MM.1S (cell line): ENCODE data around the gene DTL.

Source experiments
- DNase-seq: peaks from one replicate; pipeline ENCODE4 v3.0.0-alpha.2; 2015
- H2AFZ ChIP-seq: fragments of 300-600 bp; sonication (generic); 2 replicates; pipeline ENCODE4 v1.6.0; 2016; ENCODE audit warnings: antibody characterized with exemption, low read length
- H3F3A ChIP-seq: fragments of 300-600 bp; sonication (generic); 2 replicates; pipeline ENCODE4 v1.6.1; 2016; ENCODE audit warnings: mild to moderate bottlenecking, antibody characterized with exemption, low read length, moderate library complexity, mixed read lengths; ENCODE audit not compliant: insufficient read depth
- H3K27ac ChIP-seq: fragments of 300-600 bp; sonication (generic); 2 replicates; pipeline ENCODE4 v1.5.1; 2016; ENCODE audit warnings: mild to moderate bottlenecking, low read length
- H3K27me3 ChIP-seq: fragments of 300-600 bp; sonication (generic); replicated peaks from 2 replicates; pipeline ENCODE4 v1.6.0; 2016; ENCODE audit warnings: low read length; ENCODE audit not compliant: insufficient read depth
- H3K36me3 ChIP-seq: fragments of 300-600 bp; sonication (generic); replicated peaks from 2 replicates; pipeline ENCODE4 v1.6.1; 2016; ENCODE audit warnings: mild to moderate bottlenecking, low read length, mixed read lengths; ENCODE audit not compliant: insufficient read depth
- H3K4me1 ChIP-seq: fragments of 300-600 bp; sonication (generic); 2 replicates; pipeline ENCODE4 v1.6.1; 2016; ENCODE audit warnings: low read length, mixed read lengths
- H3K4me2 ChIP-seq: fragments of 300-600 bp; sonication (generic); 2 replicates; pipeline ENCODE4 v1.6.0; 2016; ENCODE audit warnings: low read depth, low read length
- H3K4me3 ChIP-seq: fragments of 300-600 bp; sonication (generic); 2 replicates; pipeline ENCODE4 v1.5.1; 2016; ENCODE audit warnings: low read length, mixed read lengths
- H3K79me2 ChIP-seq: fragments of 300-600 bp; sonication (generic); 2 replicates; pipeline ENCODE4 v1.6.1; 2016; ENCODE audit warnings: mixed run types, low read length, mixed read lengths
- H3K9ac ChIP-seq: fragments of 300-600 bp; sonication (generic); 2 replicates; pipeline ENCODE4 v1.6.1; 2016; ENCODE audit warnings: low read length, mixed read lengths
- H3K9me2 ChIP-seq: fragments of 300-600 bp; sonication (generic); replicated peaks from 2 replicates; pipeline ENCODE4 v1.6.1; 2016; ENCODE audit warnings: mild to moderate bottlenecking, low read length, mixed read lengths; ENCODE audit not compliant: insufficient read depth
- H3K9me3 ChIP-seq: fragments of 300-600 bp; sonication (generic); replicated peaks from 2 replicates; pipeline ENCODE4 v1.6.1; 2016; ENCODE audit warnings: mild to moderate bottlenecking, low read length, mixed read lengths; ENCODE audit not compliant: insufficient read depth
- H4K20me1 ChIP-seq: fragments of 300-600 bp; sonication (generic); 2 replicates; pipeline ENCODE4 v1.6.1; 2016; ENCODE audit warnings: mild to moderate bottlenecking, low read length, moderate library complexity, mixed read lengths; ENCODE audit not compliant: insufficient read depth
- EZH2 ChIP-seq: fragments of 300-600 bp; sonication (generic); optimal IDR thresholded peaks from 2 replicates; pipeline ENCODE3; 2017; ENCODE audit warnings: low read depth, mild to moderate bottlenecking, antibody characterized with exemption, low read length, mixed read lengths
- EZH2phosphoT487 ChIP-seq: fragments of 300-600 bp; sonication (generic); IDR thresholded peaks from 2 replicates; pipeline ENCODE4 v1.6.1; 2018; ENCODE audit warnings: antibody characterized with exemption, low read length
- TF ChIP-seq, protein P1 (sequence below): fragments of 300-600 bp; sonication (generic); IDR thresholded peaks from 2 replicates; pipeline ENCODE4 v1.5.1; 2016; ENCODE audit warnings: antibody characterized with exemption, low read length, mixed read lengths

Gene DTL

DNA sequence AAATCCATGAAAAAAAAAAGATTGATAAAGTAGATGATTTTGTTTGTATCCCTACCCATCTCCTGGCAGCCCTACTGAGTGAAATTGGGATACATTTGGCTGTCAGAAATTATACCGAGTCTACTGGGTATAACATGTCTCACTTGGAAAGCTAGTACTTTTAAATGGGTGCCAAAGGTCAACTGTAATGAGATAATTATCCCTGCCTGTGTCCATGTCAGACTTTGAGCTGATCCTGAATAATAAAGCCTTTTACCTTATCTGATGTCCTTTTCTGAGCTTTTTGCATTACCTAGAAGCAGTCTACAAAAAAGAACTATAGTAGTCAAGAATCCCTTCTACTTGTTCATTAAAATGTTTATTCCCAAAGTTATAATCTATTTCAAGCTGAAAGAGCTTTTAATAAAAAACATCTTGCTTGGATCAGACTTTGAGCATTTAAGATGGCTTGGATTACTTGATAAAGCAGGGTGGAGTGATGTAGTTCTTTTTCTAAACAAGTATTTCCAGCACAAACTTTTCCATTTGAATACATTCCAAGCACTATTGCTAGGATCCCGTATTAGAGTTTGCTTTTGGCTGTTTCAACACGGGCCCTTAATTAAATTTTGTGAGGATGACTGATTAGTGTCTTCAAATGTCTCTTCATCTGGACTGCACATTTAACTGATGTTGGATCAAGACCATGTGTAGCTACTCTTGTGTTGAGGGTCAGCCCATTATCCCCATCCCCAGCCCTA is 69.2 kb downstream of the DTL start:
- Histone ChIP-seq H3K27me3 (no peaks in the 10 kb centered on the region), H3K36me3 (0 out of 2 replicates have a peak, but pooled peaks cover 3% of the 10 kb centered on the region), H2AFZ (no peak overlapping the region), H3K4me3 (no peak overlapping the region), H3F3A (no peaks in the 10 kb centered on the region), H3K9me3 (no peaks in the 10 kb centered on the region), H3K79me2 (peaks cover 9% of the 10 kb centered on the region), H3K9me2 (no peaks in the 10 kb centered on the region), H3K4me1 (0 out of 2 replicates have a peak, but pooled peaks cover 4% of the 10 kb centered on the region), H3K9ac (no peak overlapping the region), H3K27ac (no peak overlapping the region), H3K4me2 (no peak overlapping the region), H4K20me1 (no peaks in the 10 kb centered on the region; the same call in 1 of the 2 replicates)
- TF ChIP-seq, protein P1, sequence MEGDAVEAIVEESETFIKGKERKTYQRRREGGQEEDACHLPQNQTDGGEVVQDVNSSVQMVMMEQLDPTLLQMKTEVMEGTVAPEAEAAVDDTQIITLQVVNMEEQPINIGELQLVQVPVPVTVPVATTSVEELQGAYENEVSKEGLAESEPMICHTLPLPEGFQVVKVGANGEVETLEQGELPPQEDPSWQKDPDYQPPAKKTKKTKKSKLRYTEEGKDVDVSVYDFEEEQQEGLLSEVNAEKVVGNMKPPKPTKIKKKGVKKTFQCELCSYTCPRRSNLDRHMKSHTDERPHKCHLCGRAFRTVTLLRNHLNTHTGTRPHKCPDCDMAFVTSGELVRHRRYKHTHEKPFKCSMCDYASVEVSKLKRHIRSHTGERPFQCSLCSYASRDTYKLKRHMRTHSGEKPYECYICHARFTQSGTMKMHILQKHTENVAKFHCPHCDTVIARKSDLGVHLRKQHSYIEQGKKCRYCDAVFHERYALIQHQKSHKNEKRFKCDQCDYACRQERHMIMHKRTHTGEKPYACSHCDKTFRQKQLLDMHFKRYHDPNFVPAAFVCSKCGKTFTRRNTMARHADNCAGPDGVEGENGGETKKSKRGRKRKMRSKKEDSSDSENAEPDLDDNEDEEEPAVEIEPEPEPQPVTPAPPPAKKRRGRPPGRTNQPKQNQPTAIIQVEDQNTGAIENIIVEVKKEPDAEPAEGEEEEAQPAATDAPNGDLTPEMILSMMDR = no peak
- TF ChIP-seq EZH2 (no peak), EZH2phosphoT487 (no peak)
- no peak for DNase-seq

DNA sequence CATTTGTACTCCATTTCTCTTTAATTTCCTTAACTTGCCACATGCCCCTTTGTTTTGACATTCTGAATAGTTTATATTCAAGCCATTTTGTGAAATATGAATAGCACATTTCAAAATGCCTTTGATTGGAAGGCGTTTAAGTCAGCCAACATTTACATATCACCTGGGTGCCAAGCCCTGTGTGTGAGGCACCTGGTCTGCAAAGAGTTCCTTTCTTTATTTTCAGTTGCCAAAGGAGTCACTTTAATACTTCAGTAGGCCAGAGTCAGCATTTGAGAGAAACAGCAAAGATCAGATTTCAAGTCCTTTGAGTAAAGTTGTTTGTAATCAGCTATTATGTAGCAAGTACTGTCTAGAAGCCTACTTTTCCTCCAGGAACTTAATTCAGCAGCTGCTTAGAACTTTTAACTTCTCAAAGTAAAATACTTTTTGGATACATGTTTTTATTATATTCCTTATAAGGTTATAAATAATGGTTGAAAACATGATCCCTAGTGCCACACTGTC is 70.8 kb downstream of the DTL start:
- 0 out of 2 replicates have a peak, but pooled peaks cover 3% of the 10 kb centered on the region for H3K36me3 ChIP-seq
- no peak overlapping the region for H3K4me2 ChIP-seq

DNA sequence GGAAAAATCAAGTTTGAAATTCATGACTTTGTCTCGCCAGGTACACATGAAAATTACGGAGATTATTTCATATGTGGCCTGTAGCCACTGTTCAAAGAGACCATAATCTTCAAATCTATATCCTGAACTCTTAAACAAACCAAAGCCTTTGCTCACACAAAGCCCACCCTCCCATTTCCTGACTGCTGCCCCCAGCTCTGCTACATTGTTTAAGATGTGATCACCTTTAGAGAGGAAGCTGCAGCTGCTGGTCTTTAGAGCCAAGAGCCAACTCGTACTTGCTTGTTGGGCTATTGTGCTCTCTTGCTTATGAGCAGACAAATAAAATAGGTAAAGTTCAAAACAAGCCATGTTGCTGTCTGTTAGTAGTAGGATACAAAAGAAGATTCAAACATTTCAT is 71.9 kb downstream of the DTL start:
- Histone ChIP-seq H3K36me3 (no peaks in the 10 kb centered on the region), H3K79me2 (no peaks in the 10 kb centered on the region; the same call in 1 of the 2 replicates), H4K20me1 (no peaks in the 10 kb centered on the region; the same call in 1 of the 2 replicates), H3K27ac (no peak overlapping the region), H3K9me3 (no peaks in the 10 kb centered on the region), H3K9me2 (no peaks in the 10 kb centered on the region), H3K4me2 (no peak overlapping the region), H3K27me3 (no peaks in the 10 kb centered on the region), H3K4me3 (no peak overlapping the region), H3F3A (no peaks in the 10 kb centered on the region), H3K9ac (no peak overlapping the region), H3K4me1 (0 out of 2 replicates have a peak, but pooled peaks cover 4% of the 10 kb centered on the region), H2AFZ (no peak overlapping the region)
- TF ChIP-seq, protein P1 = no peak
- TF ChIP-seq EZH2 = no peak
- DNase-seq = no peak

More for the DNA sequence above, 70.8 kb downstream of the DTL start:
- no peaks in the 10 kb centered on the region for H3K27me3 ChIP-seq
- no peaks in the 10 kb centered on the region; the same call in 1 of the 2 replicates for H4K20me1 ChIP-seq
- peak; percentile 11 for DNase-seq
- no peak for TF ChIP-seq EZH2phosphoT487
- TF ChIP-seq, protein P1 = no peak
- no peak for TF ChIP-seq EZH2
- no peak overlapping the region for H2AFZ ChIP-seq
- no peaks in the 10 kb centered on the region for H3F3A ChIP-seq
- H3K79me2 ChIP-seq = no peaks in the 10 kb centered on the region; the same call in 1 of the 2 replicates
- H3K4me1 ChIP-seq = 0 out of 2 replicates have a peak, but pooled peaks cover 4% of the 10 kb centered on the region
- no peak overlapping the region for H3K9ac ChIP-seq
- no peaks in the 10 kb centered on the region for H3K9me3 ChIP-seq
- no peak overlapping the region for H3K4me3 ChIP-seq
- H3K27ac ChIP-seq = no peak overlapping the region; the same call in 1 of the 2 replicates
- no peaks in the 10 kb centered on the region for H3K9me2 ChIP-seq
